ENCODE measurements around the gene CSAD. TPM values are rescaled to one million over a fixed set of nuclear protein-coding genes. Genes with fewer than 3 reads are reported as not detected.

CSAD gene
- total RNA-seq, 6 experiments from 2014 or later, result 13.9 to 17.1 (median 16.0) TPM

GRCh38 chr12:53210843-53211242, 30.1 kb upstream of the CSAD start:
- Mint-ChIP-seq H3K27ac (no peak overlapping the region), H3K4me1 (ENCODE audit: low read depth) (peaks cover 59% of the 10 kb centered on the region), H3K9me3 (no peaks in the 10 kb centered on the region), H3K36me3 (ENCODE audit: low read depth) (peaks cover 13% of the 10 kb centered on the region; the same call in 1 of the 2 replicates), H3K27me3 (ENCODE audit: insufficient read depth) (peaks cover 5% of the 10 kb centered on the region), H3K4me3 (no peak overlapping the region)
- no peak for DNase-seq
- no peak for TF ChIP-seq CTCF (IDR thresholded peaks at IDR 0.05)

GRCh38 chr12:53208877-53209463, 28.2 kb upstream of the CSAD start:
- no peak overlapping the region for H3K4me3 Mint-ChIP-seq
- no peak overlapping the region for H3K27ac Mint-ChIP-seq
- H3K27me3 Mint-ChIP-seq (ENCODE audit: insufficient read depth), result peaks cover 3% of the 10 kb centered on the region
- peaks cover 52% of the 10 kb centered on the region for H3K4me1 Mint-ChIP-seq (ENCODE audit: low read depth)
- peaks cover 8% of the 10 kb centered on the region; the same call in 1 of the 2 replicates for H3K36me3 Mint-ChIP-seq (ENCODE audit: low read depth)
- H3K9me3 Mint-ChIP-seq, result no peaks in the 10 kb centered on the region
- no peak for DNase-seq
- TF ChIP-seq CTCF (IDR thresholded peaks at IDR 0.05), result no peak

GRCh38 chr12:53208435-53208834, 27.7 kb upstream of the CSAD start:
- TF ChIP-seq CTCF (IDR thresholded peaks at IDR 0.05), result no peak
- H3K36me3 Mint-ChIP-seq (ENCODE audit: low read depth), result peaks cover 2% of the 10 kb centered on the region; the same call in 1 of the 2 replicates
- H3K27me3 Mint-ChIP-seq (ENCODE audit: insufficient read depth), result peaks cover 3% of the 10 kb centered on the region
- no peaks in the 10 kb centered on the region for H3K9me3 Mint-ChIP-seq
- no peak for DNase-seq
- H3K4me3 Mint-ChIP-seq, result no peak overlapping the region
- H3K27ac Mint-ChIP-seq, result no peak overlapping the region
- H3K4me1 Mint-ChIP-seq (ENCODE audit: low read depth), result peaks cover 46% of the 10 kb centered on the region

GRCh38 chr12:53207042-53207441, 26.3 kb upstream of the CSAD start, which contains the start of gene ITGB7:
Gene ITGB7 (minus strand): TSS chr12:53207251. CDS start chr12:53200443, 6,808 bp downstream.
- TF ChIP-seq CTCF (IDR thresholded peaks at IDR 0.05), result no peak
- no peaks in the 10 kb centered on the region for H3K9me3 Mint-ChIP-seq
- no peaks in the 10 kb centered on the region; the same call in none of the 2 replicates for H3K27me3 Mint-ChIP-seq (ENCODE audit: insufficient read depth)
- peaks cover 38% of the 10 kb centered on the region for H3K4me1 Mint-ChIP-seq (ENCODE audit: low read depth)
- H3K36me3 Mint-ChIP-seq (ENCODE audit: low read depth), result no peaks in the 10 kb centered on the region
- H3K4me3 Mint-ChIP-seq, result peak within 1 kb of the TSS; percentile 27
- DNase-seq, result no peak
- H3K27ac Mint-ChIP-seq, result peak within 1 kb of the TSS; percentile 76

- TF ChIP-seq CTCF (IDR thresholded peaks at IDR 0.05), result no peak
- H3K27me3 Mint-ChIP-seq (ENCODE audit: insufficient read depth), result no peaks in the 10 kb centered on the region; the same call in none of the 2 replicates
- peak; percentile 85 for DNase-seq
- H3K4me1 Mint-ChIP-seq (ENCODE audit: low read depth), result peaks cover 44% of the 10 kb centered on the region
- peak overlapping the region; percentile 76 for H3K27ac Mint-ChIP-seq
- H3K36me3 Mint-ChIP-seq (ENCODE audit: low read depth), result no peaks in the 10 kb centered on the region
- H3K4me3 Mint-ChIP-seq, result peak overlapping the region; percentile 27
- H3K9me3 Mint-ChIP-seq, result no peaks in the 10 kb centered on the region
Observed at GRCh38 chr12:53205747-53206419, 25.2 kb upstream of the CSAD start.
